ENCODE measurements around the gene NR5A1. TPM values are rescaled to one million over a fixed set of nuclear protein-coding genes. Genes with fewer than 3 reads are reported as not detected.

NR5A1 gene
- total and polyA plus RNA-seq, 2 of the 13 experiments (the other 11 are each of a cell fraction or from before 2014, with no cell fraction given), result 28.9 to 44.7 TPM

DNA sequence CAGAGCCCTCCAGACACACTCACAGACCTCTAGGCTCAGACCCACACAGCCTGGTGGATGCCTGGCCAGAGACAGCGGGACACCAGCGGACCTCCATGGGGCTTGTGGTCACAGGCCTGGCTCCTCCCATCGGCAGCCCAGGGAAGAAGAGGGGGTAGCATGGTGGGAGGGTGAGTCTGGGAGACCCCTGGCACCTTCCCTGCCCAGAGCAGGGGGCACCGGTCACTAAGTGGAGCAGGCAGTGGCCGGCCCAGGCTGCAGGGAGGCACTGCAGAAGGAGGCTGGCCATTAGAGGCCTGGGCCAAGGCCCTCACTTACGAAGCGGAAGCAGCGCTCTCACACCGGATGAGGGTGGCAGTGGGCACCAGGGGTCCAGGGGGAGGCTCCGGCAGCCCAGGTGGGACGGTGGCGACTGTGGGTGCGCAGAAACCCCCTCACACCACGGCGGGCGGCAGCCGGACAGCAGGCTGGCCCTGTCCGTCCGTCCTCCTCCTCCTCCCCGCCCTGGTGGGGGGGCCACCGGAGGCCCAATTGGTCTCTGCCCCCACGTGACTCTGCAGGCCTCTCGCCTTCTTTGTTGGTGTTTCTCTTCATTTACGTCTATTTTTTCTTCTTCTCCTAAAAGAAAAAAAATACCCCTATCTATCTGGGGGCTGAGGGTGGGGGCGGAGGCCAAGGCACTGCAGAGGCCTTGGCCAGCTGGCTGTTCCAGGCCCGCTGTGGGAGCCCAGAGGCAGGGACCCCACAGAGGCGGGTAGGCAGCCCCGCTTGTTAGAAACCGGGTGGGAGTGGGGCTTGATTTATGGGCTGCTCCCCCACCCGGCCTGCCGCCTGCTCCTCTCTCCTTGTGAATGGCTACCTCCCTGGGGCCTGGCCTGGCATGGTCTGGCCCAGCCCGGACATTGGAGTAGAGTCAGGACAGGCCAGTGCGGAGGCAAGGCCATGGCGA is at the start of gene NR5A1 (continued):
- TF ChIP-seq, protein P1, sequence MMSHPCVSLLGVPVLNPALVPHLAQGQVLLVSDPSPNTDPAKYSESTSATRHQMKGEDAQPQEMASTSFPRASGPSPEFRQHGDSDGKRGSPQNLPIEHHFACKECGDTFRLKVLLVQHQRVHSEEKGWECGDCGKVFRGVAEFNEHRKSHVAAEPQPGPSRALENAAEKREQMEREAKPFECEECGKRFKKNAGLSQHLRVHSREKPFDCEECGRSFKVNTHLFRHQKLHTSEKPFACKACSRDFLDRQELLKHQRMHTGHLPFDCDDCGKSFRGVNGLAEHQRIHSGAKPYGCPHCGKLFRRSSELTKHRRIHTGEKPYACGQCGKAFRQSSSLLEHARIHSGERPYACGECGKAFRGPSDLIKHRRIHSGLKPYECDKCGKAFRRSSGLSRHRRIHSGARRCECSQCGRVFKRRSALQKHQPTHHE (CRISPR knock-in tag; IDR thresholded peaks at IDR 0.05; ENCODE audit: borderline replicate concordance), result no peak
- TF ChIP-seq HOXA7 (CRISPR knock-in tag; IDR thresholded peaks at IDR 0.05), result peak; percentile 26; the same call in 1 of the 2 replicates
- no peak for TF ChIP-seq ZBTB25 (CRISPR knock-in tag; IDR thresholded peaks at IDR 0.05)
- 0 out of 2 replicates have a peak, but pooled peaks have one; percentile 59 for TF ChIP-seq CREBL2 (CRISPR knock-in tag; IDR thresholded peaks at IDR 0.05; ENCODE audit: borderline replicate concordance)
- peak; percentile 62; the same call in 1 of the 2 replicates for TF ChIP-seq ZNF891 (CRISPR knock-in tag; IDR thresholded peaks at IDR 0.05)
- peak; percentile 82 for TF ChIP-seq ZBTB20 (CRISPR knock-in tag; IDR thresholded peaks at IDR 0.05; ENCODE audit: borderline replicate concordance, low read depth)
- 0 out of 2 replicates have a peak, but pooled peaks have one; percentile 48 for TF ChIP-seq MIXL1 (CRISPR knock-in tag; IDR thresholded peaks at IDR 0.05)
- peak; percentile 44 for TF ChIP-seq FOXP4 (CRISPR knock-in tag; IDR thresholded peaks at IDR 0.05)
- TF ChIP-seq ZFP90 (CRISPR knock-in tag; IDR thresholded peaks at IDR 0.05; ENCODE audit: borderline replicate concordance), result no peak
- TF ChIP-seq NRL (CRISPR knock-in tag; IDR thresholded peaks at IDR 0.05; ENCODE audit: borderline replicate concordance), result peak; percentile 72
- 0 out of 2 replicates have a peak, but pooled peaks have one; percentile 17 for TF ChIP-seq ZFYVE20 (CRISPR knock-in tag; IDR thresholded peaks at IDR 0.05; ENCODE audit: borderline replicate concordance, low read depth)
- peak; percentile 77 for TF ChIP-seq IKZF4 (CRISPR knock-in tag; IDR thresholded peaks at IDR 0.05; ENCODE audit: borderline replicate concordance, low read depth, not compliant biosample characterization)
- peak; percentile 33 for TF ChIP-seq XRCC5 (optimal IDR thresholded peaks at IDR 0.05; ENCODE audit: low read length)
- TF ChIP-seq POLR2A (IDR thresholded peaks at IDR 0.05; ENCODE audit: insufficient read depth in 1 of 2, low read depth in 2 of 2, low read length in 2 of 2), result peak in 1 of 2 experiments; percentile 80; a peak in 2 of 4 replicates
- TF ChIP-seq POLR2G (IDR thresholded peaks at IDR 0.05; ENCODE audit: low read depth, low read length), result peak; percentile 81
- TF ChIP-seq HNRNPL (IDR thresholded peaks at IDR 0.05; ENCODE audit: low read depth, low read length), result peak; percentile 84
- TF ChIP-seq SALL1 (CRISPR knock-in tag; IDR thresholded peaks at IDR 0.05), result peak; percentile 49; the same call in 1 of the 2 replicates
- TF ChIP-seq HOXA3 (CRISPR knock-in tag; IDR thresholded peaks at IDR 0.05), result peak; percentile 16; the same call in 1 of the 2 replicates
- TF ChIP-seq CBFB (CRISPR knock-in tag; IDR thresholded peaks at IDR 0.05), result peak; percentile 38
- peak; percentile 61; the same call in 1 of the 2 replicates for TF ChIP-seq IRF9 (CRISPR knock-in tag; IDR thresholded peaks at IDR 0.05; ENCODE audit: borderline replicate concordance)
